GM19463 (cell line): Measurements from ENCODE around the gene GADL1.

Experiments
- ATAC-seq: cut with Tn5 transposase; IDR thresholded peaks from one replicate; pipeline ENCODE4 v1.9.1; 2021; ENCODE audit warnings: mild to moderate bottlenecking, moderate library complexity; ENCODE audit not compliant: unreplicated experiment

Gene GADL1

GRCh38 chr3:30878862-30879261 lies 15.6 kb downstream of the GADL1 start:
- ATAC-seq, result no peak

GRCh38 chr3:30875505-30875904 lies 19.0 kb downstream of the GADL1 start:
- ATAC-seq, result no peak

GRCh38 chr3:30873671-30874070 lies 20.8 kb downstream of the GADL1 start:
- ATAC-seq, result no peak

- no peak for ATAC-seq
Measured at GRCh38 chr3:30872879-30873278, 21.6 kb downstream of the GADL1 start.

GRCh38 chr3:30871720-30872119 lies 22.7 kb downstream of the GADL1 start:
- no peak for ATAC-seq

GRCh38 chr3:30864836-30865235 lies 29.6 kb downstream of the GADL1 start:
- ATAC-seq, result no peak

GRCh38 chr3:30864132-30864531 lies 30.3 kb downstream of the GADL1 start:
- no peak for ATAC-seq

GRCh38 chr3:30862004-30862403 lies 32.5 kb downstream of the GADL1 start:
- ATAC-seq, result no peak

- no peak for ATAC-seq
Measured at GRCh38 chr3:30858894-30859389, 35.5 kb downstream of the GADL1 start.

- ATAC-seq, result no peak
Measured at GRCh38 chr3:30855400-30856292, 38.8 kb downstream of the GADL1 start.

GRCh38 chr3:30852833-30853232 lies 41.6 kb downstream of the GADL1 start:
- no peak for ATAC-seq

GRCh38 chr3:30848087-30848779 lies 46.2 kb downstream of the GADL1 start:
- no peak for ATAC-seq

- no peak for ATAC-seq
Measured at GRCh38 chr3:30847592-30847991, 46.9 kb downstream of the GADL1 start.

- no peak for ATAC-seq
Measured at GRCh38 chr3:30845606-30846005, 48.9 kb downstream of the GADL1 start.

- no peak for ATAC-seq
Measured at GRCh38 chr3:30843877-30844276, 50.6 kb downstream of the GADL1 start.

GRCh38 chr3:30836141-30836540 lies 58.3 kb downstream of the GADL1 start:
- no peak for ATAC-seq

GRCh38 chr3:30835667-30836066 lies 58.8 kb downstream of the GADL1 start:
- no peak for ATAC-seq

GRCh38 chr3:30832961-30833575 lies 61.4 kb downstream of the GADL1 start:
- ATAC-seq, result no peak

- ATAC-seq, result no peak
Measured at GRCh38 chr3:30827080-30827479, 67.4 kb downstream of the GADL1 start.

GRCh38 chr3:30826531-30826942 lies 67.9 kb downstream of the GADL1 start:
- no peak for ATAC-seq

GRCh38 chr3:30819067-30819798 lies 75.2 kb downstream of the GADL1 start:
- no peak for ATAC-seq
